NCI-H1694 (cell line): ENCODE measurements around the gene ASXL2.
"Not testable (repeated sequence)": the region's sequence is repeated elsewhere in the genome, so short reads cannot be mapped to it uniquely, and the experiment has no call there.

Experiments
- DNase-seq: peaks from one replicate; lab custom pipeline; 2025; lab: John Stamatoyannopoulos, UW

The ASXL2 gene

GRCh38 chr2:25832897-25833296, 45.4 kb downstream of the ASXL2 start:
- DNase-seq = no peak

GRCh38 chr2:25831746-25832449, 46.4 kb downstream of the ASXL2 start:
- DNase-seq = no peak

DNA sequence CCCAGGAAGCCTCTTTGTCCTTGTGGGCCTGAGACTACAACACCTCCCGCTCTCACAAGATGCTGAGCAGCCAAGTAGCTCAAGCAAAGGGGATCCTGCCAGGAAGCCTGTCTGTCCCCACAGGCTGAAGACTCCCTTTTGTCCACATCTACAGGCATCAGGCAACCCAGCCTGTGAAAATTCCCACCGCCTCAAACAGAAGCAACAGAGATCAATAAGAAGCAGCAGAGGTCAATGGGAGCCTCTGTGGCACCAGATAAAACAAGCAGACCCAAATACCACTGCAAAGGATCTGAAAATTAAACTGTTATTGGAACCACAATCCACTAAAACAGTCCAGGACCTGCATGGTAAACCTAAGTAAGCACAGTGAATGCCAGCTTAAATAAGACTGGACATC, 48.5 kb downstream of the ASXL2 start:
- DNase-seq = no peak

DNA sequence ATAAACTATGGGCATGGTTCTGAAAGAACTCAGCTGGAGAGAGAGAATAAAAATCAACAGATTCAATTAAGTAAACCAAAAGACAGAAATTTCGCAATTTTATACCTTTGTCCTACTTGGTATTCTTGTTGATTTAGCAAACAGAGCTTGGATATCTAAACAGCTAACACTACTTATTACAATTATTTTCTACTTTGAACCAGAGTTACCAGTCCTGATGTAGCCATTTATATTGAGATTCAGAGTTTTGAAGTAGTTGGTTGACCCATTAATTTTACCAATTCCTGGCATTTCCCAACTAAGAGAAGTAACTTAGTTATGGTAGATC, 48.9 kb downstream of the ASXL2 start:
- DNase-seq = no peak

- DNase-seq = not testable (repeated sequence)
These were observed 49.5 kb downstream of the ASXL2 start for GRCh38 chr2:25828532-25829376.

DNA sequence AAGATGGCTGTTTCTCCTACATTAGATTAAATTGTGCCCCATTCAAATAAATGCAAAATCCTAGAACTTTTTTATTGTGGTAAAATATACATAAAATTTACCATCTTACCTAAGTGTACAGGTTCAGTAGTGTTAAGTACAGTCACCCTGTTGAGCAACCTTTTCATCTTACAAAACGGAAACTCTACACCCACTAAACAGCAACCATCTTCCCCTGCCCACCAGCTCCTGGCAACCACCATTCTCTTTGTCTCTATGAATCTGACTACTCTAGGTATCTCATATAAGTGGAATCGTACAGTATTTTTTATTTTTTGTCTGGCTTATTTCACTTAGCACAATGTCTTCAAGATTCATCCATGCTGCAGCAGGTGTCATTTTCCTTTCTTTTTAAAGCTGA, 53.0 kb downstream of the ASXL2 start:
- no peak for DNase-seq

DNA sequence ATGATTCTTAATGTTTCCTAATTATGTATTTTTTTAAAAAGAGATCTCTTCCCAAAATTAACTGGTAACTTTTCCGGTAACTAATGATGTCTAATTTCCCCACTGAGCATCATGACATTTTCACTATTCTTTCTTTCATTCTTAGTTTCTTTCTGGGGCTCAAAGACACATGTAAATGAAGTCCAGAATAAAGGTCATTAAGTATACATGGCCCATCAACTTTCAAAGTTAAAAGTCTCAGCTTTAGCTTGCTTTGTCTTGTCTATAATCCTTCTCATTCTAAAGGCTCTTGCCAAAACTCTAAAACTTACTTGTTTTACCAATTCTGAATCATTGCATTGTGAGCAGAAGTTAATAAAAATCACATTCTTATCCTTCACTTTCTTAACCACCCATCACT, 53.6 kb downstream of the ASXL2 start:
- no peak for DNase-seq

DNA sequence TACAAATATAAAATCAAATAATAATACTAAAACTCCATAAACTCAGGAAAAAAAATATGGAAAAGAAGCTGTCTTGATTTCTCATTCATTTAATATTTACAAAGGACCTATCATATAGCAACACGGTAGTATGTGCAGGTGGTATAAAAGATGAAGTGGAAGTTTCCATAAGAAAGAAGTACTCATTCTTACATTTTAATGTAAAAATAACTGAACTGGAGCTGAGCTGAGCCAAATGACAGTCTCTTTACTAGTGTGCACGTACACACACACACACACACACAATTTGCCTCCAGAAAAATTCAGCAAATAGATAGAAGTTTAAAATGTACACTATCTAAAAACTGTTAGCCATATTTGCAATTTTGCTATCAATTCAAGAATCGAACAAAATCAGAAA, 54.1 kb downstream of the ASXL2 start:
- no peak for DNase-seq

- no peak for DNase-seq
These were observed 55.8 kb downstream of the ASXL2 start for GRCh38 chr2:25822190-25823117.

- DNase-seq = no peak
These were observed 56.8 kb downstream of the ASXL2 start for GRCh38 chr2:25821225-25822056.

- no peak for DNase-seq
These were observed 58.7 kb downstream of the ASXL2 start for GRCh38 chr2:25819597-25820039.

DNA sequence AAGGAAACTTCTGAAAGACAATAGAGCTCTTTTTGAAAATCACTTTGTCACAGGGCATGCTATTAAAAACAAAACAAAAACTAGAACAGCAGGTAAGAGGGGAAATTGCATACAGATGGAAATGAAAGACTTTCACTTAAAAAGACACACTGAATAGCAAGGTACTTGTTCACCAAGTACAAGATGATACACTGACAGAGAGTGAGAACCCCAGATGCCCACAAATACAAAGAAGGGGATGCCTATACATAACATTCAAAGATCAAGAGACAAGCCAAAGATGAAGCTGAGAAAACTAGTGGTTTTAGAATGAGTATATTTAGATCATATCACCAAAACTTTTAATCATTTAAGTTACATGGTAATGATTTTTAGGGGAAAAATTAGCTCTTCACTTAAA, 60.7 kb downstream of the ASXL2 start:
- no peak for DNase-seq

DNA sequence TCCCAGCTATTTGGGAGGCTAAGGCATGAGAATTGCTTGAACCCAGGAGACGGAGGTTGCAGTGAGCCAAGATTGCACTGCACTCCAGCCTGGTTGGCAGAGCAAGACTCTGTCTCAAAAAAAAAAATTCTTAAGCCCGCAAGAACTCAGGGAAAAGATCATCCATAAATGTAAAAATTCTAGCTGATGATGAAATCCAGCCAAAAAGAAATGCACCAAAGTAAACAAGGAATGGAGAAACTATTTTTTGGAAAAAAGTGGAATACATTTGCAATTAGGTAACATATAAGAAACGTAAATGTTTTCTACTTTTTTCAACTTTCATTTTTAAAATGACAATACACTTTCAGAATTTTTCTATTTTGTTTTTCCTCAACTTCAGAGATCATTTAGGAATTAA, 61.3 kb downstream of the ASXL2 start:
- DNase-seq = no peak

DNA sequence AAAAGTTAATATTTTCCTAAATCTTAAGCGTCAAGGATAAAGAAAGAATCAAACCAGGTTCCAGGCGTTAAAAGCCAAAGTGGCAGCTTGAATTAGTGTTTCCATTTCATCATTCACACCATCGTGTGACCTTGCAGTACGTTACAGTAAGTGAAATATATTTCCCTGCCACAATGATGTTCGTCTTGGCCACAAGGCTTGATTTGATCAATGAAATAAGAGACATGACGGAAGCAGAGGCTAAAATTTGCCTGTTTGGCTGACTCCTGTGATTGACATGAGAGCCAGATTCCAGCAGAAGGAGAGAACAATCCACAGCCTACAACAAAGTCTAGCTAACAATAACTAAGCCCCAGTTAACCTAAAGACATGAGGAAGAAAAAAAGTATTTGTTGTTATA, 62.0 kb downstream of the ASXL2 start:
- DNase-seq = no peak

GRCh38 chr2:25814681-25815080, 63.6 kb downstream of the ASXL2 start:
- no peak for DNase-seq

GRCh38 chr2:25810428-25810827, 67.9 kb downstream of the ASXL2 start:
- no peak for DNase-seq

DNA sequence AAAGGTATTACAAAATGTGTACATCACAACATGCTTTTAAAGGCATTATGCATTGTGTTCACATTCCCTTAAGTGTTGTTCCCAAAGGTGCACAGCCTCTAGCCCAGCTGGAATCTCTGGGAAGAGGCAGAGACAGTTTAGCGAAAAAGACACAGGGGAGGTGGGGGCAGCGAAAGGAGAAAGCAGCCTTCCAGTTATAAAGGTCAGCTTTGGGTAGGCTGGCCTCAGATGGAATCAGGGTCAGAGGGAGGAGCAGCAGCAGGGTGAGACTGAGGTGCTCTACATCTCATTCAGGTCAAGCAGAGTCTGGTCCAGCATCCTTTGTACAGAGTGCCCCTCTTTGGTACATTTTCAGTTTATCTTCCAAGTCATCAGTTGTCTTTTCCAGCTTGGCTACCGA, 68.6 kb downstream of the ASXL2 start:
- DNase-seq = no peak

- DNase-seq = no peak
These were observed 70.3 kb downstream of the ASXL2 start for GRCh38 chr2:25808006-25808383.

- DNase-seq = no peak
These were observed 71.3 kb downstream of the ASXL2 start for GRCh38 chr2:25806941-25807340.

- no peak for DNase-seq
These were observed 72.3 kb downstream of the ASXL2 start for GRCh38 chr2:25805987-25806386.

DNA sequence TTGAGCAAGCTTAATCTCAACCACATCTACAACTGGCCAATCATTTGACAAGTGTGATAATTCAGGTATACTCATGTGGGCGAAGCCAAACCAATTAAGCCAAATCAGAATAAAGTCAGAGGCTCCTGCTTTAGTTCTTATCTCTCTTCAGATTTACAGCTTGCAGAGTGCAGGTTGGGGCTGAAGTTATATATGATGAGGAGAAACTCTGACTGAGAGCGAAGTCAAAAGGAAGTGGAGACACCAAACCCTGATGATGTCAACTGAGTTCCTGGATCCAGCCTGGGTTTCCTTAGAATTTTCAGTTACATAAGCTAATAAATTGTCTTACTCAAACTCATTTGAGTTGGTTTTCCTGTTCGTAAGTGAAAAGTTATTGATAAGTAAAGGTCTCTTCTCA, 73.9 kb downstream of the ASXL2 start:
- DNase-seq = no peak

- DNase-seq = no peak
These were observed 79.0 kb downstream of the ASXL2 start for GRCh38 chr2:25799301-25799700.
